GM19240 (cell line): ENCODE measurements around the gene TBL1X.
A peak's percentile ranks its signal among the peaks of the same experiment; 100 is the strongest.
"Not testable (repeated sequence)": the region's sequence is repeated elsewhere in the genome, so short reads cannot be mapped to it uniquely, and the experiment has no call there.

Source experiments
- DNase-seq: peaks from one replicate; pipeline ENCODE4 v3.0.0; 2011; ENCODE audit warnings: low spot score; ENCODE audit not compliant: insufficient read length

TBL1X gene

DNA sequence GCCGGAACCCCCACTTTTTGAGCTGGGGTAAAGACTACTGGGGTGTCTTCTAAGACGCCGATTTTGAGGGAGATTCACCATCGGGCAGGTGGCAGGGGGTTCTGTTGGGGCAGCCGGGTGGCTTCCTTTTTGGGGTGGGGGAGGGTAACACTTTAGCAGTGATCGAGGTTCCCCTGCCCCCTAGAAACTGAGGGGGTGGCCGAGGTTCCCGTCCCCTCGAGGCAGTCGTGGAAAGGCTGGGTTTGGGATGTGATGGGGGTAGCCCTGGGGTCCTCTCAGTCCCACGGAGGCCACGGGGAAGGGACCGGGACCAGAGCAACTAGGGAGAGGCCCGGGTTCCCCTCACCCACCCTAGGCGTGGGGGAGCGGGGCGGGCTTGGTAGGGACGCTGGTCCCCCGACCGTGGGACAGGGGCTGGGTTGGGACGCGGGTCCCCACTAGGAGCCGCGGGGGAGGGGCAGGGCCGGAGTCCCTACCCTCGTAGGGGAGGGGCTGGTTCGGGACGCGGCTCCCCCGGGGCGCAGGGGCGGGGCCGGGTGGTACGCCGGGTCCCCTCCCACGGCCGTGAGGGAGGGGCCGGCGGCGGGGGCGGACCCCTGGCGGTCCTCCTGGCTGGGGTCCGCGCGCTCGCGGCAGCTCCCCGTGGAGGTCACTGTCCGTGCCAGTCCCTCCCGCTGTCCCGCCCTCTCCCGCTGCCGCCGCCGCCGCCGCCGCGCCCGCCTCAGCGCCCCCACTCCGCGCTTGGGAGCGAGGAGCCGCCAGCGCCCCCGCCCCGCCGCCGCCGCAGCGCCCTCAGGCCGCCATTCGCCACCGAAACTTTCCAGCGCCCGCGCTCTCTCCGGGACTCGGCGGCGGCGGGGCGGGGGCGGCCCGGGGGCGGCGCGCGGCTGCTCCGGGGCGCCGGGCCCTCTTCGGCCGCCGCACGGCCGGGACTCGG, at the start of gene TBL1X:
Gene TBL1X, plus strand, starts transcription at position 624 of the 937 bp plus-strand sequence. CDS start 188,529 bp downstream, outside the sequence.
- peak; percentile 29 for DNase-seq

DNA sequence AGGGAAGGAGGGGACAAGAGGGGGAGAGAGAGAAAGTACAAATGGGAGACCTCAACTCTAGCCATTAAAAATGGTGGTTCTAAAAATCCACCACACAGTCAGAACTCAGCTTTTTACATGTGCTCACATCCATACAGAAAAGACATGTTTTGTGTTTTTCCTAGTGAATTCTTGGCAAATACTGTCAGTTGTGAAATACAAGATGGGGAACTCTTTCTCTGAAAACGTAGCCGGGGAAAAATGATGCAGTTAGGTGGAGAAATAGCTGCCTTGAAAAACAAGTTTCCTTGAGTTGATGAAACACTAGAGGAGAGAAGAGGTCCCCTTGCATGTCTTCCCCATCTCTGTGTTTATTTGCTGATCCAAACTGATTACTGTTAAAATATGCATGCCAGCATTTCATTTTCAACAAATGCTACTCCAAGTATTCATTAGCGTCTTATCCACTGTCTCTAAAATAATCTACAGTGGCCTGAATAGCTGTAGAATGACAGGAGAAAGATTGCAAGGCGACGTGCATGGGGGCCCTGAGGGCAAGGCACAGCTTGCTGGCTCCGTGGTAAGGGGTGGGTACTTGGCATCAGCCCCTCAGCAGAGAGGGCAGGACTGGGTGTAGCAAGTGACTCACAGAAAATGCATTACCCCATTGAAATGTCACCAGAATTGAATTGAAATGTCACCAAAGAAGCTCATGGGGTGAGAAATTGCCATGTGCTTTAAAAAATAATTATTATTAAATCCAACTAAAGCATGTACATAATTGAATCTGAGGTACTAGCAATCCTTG, 48.1 kb upstream of the TBL1X start:
- no peak for DNase-seq

DNA sequence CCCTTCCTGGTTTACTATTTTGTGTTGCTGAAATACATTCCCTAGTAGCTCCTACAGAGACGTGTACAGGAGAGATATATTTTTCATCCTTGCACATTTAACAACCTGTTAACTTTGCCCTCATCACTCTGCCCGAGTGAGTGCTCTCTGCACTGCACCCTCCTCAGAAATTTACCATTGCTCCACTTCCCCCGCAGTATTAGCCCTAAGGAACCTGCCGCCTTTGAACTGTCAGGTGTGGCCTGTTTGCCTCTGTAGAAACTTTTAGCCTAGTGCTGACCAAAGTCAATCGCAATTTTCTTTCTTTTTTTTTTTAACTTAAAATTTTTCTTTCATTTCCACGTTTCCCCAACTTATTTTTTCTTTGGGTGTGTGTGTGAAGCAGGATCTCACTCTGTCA, 46.6 kb upstream of the TBL1X start:
- no peak for DNase-seq

DNA sequence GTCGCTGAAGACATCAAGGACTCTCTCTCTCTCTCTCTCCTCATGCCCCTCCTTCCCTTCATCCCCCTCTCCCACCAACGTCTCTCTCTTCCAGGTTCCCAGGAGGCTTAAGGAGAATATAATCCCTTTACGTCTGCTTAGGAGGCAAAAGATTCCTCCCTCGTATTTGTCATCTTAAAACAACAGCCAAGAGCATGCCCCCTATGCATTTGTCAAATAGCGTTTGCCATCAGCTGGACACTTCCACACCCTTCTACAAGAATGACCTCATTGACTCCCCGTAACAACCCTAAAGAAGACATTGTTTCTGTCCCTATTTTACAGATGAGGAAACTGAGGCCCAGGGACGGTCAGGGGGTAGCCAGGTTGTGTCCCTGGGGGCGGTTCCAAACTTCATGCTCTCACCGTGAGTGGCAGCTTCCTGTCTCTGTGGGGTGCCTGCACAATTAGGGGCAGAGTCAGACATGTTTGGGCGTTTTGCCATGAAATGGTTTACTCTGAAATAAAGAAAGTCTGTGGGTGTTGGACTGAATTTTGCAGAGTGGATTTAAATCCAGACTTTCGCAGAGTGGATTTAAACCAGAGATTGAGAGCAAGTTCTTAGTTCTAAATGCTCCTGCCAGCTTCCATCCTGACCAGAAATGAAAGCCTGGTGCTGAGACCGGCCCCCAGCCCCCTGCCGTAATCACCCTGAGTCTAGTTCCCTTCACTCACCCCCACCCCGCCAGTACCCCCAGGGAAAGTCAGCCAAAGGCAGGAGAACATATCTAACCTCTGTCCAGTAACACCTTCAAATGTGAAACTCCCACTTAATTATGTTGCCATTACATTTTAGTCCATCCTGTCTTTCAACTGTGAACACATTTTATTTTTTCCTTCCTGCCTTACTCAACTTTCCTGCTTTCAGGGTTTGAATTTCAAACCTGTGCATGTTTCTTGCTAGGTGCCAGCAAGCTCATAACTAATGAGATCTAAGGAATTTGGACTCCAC, 44.3 kb upstream of the TBL1X start:
- no peak for DNase-seq

DNA sequence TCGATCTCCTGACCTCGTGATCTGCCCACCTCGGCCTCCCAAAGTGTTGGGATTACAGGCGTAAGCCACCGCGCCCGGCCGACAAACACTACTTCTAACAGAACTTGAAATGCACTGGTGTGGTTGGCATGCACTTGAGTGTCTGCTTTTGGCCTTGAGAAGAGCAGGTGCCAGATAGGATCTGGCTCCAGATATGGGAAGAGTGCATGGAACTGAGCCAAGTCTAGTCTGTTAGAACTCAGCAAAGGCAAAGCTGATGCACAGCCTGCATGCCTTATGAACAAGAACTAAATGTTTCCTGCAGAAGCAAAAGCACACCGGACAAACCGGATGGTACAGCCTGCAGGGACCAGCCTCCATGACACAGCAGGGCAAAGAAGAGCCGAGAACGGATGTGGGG, 35.1 kb upstream of the TBL1X start:
- no peak for DNase-seq

DNA sequence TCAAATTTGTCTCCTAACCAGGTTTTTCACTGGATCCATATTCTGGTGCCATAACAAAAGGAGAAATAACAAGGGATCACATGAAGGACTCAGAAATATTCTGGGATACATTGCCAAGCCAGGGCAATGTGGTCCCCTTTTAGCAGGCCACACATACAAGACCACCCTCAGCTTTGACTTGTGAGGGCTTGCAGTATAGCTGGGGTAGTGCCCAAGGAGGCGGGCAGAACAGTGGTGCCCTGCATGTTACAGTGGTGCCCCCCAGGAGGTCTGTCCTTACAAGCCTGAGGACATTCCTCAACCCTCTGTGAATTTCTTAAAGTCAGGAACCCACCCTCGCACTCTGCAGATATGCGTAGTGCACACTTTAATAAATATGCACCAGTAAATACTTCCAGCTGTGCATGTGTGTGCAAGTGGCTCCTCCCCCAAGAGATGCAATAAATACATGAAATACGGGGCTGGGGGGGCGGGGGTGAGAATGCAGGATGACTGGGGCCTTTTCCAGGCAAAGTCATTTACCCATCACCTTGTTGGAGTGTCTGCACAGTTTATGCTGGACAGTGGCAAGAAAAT, 34.4 kb upstream of the TBL1X start:
- no peak for DNase-seq

DNA sequence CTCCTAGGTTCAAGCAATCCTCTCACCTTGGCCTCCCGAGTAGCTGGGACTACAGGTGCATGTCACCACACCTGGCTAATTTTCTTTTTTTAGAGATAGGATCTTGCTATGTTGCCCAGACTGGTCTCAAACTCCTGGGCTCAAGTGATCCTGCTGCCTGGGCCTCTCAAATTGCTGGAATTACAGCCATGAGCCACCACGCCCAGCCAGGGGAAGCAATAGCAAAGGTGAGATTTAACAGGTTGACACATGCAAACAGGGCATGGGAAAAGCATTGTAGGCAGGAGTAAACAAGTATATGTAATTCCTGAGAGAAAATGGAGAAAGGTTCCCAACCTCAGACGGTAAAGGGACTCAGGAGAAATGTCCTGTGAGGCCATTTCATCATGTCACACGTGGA, 33.6 kb upstream of the TBL1X start:
- no peak for DNase-seq

DNA sequence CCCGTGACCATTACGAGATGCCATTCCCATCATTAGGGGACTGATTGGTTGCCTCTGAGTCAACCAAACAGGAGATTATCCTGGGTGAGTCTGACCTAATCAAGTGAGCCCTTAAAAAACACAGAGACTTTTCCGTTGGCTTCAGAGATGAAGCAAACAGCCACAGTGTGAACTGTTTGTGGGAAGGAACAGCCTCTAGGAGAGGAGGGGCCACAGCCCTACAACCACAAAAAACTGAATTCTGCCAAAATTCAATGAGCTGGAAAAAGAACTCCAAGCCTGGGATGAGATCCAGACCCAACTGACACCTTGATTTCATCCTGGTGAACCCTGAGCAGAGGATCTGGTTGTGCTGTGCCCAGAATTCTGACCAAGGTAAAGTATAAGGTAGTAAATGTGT, 31.3 kb upstream of the TBL1X start:
- no peak for DNase-seq

DNA sequence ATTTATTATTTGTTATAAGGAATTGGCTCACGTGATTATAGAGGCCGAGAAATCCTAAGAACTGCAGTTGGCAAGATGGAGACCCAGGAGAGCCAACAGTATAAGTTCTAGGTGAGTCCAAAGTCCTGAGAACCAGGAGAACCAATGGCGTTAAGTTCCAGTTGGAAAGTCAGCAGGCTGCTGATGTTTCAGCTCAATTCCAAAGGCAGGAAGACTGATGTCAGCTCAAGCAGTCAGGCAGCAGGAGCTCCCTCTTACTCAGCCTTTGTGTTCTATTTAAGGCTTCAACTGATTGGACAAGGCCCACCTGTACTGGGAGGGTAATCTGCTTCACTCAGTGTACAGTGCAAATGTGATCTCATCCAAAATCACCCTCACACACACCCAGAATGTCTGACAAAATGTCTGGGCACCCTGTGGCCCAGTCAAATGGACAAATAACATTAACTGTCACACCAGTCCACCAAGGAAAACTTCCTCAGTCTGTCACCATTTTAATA, 30.8 kb upstream of the TBL1X start:
- no peak for DNase-seq

DNA sequence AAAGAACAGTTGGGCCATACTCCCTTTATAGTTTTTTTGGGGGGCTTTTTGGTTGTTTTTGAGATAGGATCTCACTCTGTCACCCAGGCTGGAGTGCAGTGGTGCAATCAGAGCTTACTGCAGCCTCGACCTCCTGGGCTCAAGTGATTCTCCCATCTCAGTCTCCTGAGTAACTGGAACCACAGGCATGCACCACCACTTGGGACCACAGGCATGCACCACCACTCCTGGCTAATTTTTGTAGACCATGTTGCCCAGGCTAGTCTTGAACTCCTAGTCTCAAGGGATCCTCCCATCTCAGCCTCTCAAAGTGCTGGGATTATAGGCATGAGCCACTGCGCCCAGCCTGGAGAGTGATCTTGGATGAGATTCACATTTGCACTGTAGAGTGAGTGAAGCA, 29.8 kb upstream of the TBL1X start:
- not testable (repeated sequence) for DNase-seq

DNA sequence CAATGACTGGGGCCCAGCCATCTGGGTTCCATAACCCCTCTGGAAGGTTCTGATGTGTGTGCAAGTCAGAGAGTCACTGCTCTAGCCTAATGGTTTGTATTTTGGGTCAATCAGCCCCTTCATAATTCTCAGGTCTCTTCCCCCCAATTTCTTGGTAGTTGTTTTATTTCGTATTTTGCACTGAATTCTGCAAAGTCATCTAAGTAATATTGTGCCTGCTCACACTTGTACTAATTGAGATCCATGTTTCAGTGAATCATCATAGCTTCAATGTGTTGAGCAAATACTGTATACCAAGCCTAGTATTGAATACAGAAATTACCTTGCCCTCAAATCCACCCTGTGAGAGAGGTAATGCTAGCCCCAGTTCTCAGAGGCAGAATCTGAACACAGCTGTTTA, 28.0 kb upstream of the TBL1X start:
- no peak for DNase-seq

DNA sequence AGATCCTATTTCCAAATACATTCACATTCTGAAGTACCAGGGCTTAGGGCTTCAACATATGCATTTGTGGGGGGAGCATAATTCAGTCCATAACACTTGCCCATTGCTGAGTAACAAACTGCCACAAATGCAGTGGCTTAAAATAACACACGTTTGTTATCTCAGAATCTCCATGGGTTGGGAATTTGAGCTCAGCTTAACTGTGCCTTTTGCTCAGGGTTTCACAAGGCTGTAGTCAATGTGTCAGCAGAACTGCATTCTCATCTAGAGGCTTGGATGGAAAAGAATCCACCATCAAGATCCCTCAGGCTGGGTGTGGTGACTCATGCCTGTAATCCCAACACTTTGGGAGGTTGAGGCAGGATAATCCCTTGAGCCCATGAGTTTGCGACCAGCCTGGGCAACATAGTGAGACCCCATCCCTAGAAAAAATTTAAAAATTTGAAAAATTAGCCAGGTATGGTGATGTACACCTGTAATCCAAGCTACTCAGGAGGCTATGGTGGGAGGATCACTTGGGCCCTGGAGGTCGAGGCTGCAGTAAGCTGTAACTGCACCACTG, 25.8 kb upstream of the TBL1X start:
- DNase-seq: no peak

DNA sequence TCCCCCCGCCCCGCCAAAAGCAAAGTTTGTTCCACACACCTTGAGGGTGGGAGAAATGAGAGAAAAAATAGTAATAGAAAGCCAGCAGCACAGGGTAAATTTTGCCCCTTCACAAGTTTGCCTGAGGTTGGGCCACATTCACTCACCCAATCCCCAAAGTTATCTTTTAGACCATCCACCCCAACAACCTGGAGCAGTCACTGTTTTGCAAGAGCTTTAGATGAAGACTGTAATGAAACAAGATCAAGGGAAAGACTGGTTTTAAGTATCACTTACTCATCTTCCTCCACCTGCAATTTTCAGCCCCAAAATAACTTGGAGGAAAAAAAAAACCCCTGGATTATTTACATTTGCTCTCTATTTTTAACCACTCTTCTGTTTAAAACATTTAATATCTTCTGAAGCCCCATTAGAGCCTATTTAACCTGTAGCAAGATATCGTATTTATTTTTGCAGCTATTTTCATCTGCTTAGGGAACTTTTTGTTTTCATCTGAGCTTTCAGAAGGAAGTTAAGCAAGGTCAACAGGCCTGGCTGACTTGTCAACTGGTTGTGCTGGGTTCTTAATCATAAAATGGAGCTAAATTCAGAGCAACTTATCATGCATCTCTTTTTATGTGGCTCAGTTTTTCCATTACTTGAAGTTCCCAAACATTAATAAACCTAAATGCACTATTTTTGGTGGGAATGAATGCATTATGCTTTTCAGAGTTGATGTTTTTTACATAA, 24.6 kb upstream of the TBL1X start:
- no peak for DNase-seq

DNA sequence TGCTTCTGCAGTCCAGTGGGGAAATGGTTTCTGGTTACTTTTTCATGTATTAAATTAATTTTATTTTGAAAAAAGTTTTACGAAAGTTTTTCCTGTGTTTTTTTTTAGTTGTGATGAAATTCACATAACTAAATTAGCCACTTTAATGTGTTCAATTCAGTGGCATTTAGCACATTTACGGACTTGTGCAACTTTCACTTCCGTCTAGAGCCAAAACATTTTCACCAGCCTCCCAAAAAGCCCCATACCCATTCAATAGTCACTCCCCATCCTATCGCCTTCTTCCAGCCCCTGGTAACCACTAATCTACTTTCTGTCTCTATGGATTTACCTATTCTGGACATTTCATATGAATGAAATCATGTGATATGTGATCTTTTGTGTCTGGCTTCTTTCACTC, 22.8 kb upstream of the TBL1X start:
- no peak for DNase-seq

DNA sequence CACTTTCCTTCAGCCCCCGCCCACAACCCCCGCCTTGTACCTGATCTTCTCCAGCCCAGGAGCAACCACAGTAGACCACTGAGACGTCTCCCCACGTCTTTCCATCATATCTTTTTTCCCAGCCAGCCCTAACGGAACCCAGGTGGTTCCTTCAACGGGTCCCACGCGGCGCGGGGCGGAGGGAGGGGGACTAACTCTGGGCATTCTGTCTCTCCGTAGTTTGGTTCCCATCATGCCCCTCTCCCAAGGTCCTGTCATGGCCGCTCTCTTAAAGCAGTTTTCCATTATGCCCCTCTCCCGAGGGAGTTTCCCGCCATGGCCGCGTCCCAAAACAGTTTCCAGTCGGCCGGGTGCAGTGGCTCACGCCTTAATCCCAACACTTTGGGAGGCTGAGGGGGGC, 21.5 kb upstream of the TBL1X start:
- DNase-seq: no peak

DNA sequence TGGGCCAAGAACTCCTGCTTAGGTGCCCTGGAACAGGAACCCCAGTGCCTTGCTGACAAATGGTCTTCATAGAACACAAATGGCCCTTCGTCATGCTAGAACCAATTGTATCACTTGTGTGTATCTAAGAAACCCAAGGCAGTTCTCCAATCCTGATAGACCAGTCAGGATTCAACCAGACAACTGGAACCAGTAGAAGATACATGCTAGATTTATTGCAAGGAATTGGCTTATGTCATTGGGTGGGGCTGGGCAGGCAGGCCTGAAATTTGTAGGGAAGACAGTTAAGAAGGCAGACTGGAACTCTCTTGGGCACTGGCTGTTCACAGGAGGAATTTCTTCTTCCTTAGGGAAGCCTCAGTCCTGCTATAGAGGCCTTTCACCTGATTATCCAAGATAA, 17.0 kb upstream of the TBL1X start:
- no peak for DNase-seq

DNA sequence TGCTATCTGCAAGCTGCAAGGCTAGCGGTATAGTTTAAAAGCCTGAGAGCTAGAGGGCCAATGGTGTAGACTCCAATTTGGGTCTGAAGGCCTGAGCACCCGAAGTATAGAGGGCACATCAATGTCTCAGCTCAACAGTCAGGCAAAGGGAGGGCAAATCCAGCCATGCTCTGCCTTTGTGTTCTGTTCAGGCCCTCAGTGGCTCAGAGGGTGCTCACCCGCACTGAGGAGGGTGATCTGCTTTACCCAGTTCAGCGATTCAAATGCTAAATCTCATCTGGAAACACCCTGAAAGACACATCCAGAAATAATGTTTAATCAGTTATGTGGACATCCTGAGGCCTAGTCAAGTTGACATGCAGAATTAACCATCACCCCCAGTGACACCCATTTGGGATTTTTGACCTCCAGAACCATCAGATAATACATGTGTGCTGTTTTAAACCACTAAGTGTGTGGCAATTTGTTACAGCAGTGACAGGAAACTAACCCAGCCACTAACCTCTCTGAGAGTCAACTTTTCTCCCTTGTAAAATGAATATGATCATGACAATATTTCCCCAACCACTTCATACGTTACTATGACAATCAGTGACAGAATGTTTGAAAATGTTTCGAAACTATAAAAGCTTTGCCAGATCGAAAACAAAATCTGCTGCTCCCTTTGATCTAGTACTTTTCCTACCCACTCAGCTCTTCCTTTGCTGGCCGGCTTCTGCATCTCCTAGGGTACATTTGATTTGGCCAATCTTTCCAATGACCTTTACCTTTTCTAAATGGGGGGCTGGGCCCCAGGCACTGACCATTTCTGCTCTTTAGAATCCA, 8.4 kb upstream of the TBL1X start:
- DNase-seq: no peak

DNA sequence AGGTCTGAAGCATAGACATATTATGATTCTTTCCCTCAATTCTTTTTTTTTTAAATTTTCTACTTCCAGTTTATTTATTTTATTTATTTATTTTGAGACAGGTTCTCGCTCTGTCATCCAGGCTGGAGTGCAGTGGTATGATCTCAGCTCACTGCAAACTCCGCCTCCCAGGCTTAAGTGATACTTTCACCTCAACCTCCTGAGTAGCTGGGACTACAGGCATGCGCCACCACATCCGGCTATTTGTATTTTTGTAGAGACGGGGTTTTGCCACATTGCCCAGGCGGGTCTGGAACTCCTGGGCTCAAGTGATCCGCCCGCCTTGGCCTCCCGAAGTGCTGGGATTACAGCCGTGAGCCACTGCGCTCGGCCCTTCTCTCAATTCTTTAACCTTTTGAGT, 6.8 kb upstream of the TBL1X start:
- not testable (repeated sequence) for DNase-seq

DNA sequence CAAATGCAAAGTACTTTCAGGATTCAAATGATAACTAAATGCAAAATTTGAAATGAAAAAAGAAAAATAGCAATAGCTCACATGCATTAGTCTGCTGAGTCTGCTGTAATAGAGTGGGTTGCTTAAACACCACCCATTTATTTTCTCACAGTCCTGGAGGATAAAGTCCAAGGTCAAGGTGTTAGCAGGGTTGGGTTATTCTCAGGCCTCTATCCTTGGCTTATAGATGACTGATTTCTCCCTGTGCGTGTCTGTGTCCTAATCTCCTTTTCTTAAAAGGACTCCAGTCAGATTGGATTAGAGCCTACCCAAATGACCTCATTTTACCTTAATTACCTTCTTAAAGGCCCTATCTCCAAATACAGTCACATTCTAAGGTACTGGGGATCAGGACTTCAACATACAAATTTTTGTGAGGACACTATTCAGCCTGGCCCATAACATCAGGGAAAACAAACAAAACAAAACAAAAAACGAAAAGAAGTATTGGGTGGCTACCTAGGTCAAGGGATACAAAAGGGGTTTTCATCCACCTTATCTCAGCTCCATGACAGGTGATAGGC, 6.3 kb upstream of the TBL1X start:
- DNase-seq: no peak
